Ramos (cell line): ENCODE data around the gene ZNF22.

Experiments
- in situ Hi-C: fragments of 300-500 bp; cut with MboI; formaldehyde crosslinking; loops from one replicate; pipeline ENCODE4 v1.14.3; 2022; ENCODE audit warnings: low sequenced_read_pairs; ENCODE audit not compliant: unreplicated experiment

ZNF22 gene

GRCh38 chr10:44963772-44964633 lies 36.7 kb upstream of the ZNF22 start:
- in situ Hi-C loops: no loop called here

DNA sequence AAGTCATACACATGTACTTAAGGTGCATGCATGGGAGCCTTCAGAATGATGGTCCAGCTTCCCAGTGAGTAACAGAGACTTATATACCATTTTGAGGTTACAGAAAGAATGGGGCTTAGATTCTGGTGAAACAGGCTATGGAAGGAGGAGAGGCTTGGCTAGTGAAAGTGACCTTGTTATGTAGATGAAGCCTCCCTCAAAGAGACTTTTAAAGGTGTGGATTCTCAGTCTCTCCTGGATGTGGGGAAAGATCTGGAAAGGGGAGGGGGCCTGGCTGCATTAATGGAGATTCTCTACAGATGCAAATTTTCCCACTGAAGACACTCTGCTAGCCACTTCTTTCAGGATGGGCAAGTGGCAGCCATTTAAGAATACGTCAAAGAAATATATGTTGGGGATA lies 35.6 kb upstream of the ZNF22 start:
- in situ Hi-C loops: no loop called here

DNA sequence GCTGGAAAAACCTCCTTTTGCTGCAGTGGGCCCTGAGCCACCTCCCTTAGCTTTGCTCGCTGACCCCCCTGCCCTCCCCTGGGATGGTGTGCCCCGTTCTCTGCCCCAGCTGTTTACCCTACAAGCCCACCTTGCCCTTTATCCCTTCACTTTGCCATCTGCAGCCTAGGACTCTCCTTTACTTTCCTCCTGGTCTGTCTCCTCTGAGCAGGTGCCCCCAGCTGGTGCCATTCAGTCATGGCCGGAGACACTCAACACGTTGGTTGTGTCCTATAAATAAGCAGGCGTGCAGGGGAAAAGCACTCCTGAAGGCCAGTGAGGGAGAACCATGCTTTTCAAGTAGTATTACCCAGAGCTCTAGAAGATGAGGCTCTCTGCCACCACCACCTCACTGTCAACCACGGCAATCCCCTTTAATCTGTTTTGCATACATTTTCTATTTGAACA lies 35.0 kb upstream of the ZNF22 start:
- in situ Hi-C loops: no loop called here

DNA sequence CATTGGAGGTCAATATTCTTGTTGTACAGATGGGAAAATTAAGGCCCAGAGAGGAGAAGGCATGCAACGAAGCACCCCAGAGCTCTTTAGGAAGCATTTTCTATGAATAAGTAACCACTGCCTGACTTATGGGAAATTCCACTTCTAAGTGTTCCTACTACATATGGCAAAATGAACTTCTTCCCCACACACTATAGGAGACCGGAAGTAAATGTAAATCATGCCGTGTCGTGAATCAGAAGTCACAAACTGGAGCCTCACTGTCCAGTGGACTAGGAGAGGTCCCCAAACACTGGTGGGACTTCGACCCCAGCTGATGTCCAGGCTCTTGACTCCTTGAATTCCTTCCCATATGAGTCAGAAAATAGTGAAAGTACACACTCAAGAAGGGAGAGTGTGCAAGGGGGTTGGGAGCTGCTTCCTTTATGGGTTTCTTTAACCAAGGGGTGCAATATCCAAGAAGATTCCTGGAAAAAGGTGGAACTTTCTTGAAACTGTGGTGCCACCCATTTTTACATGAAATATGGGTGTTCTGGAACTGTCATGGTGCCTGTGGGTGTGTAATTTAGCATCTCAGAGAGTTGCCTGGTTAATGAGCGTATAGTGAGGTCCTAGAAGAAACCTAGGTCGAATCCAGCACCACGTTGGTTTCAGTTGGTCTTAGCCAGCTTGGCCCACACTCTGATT lies 34.5 kb upstream of the ZNF22 start:
- in situ Hi-C loops: no loop called here

GRCh38 chr10:44966816-44967509 lies 33.8 kb upstream of the ZNF22 start:
- in situ Hi-C loops: no loop called here

DNA sequence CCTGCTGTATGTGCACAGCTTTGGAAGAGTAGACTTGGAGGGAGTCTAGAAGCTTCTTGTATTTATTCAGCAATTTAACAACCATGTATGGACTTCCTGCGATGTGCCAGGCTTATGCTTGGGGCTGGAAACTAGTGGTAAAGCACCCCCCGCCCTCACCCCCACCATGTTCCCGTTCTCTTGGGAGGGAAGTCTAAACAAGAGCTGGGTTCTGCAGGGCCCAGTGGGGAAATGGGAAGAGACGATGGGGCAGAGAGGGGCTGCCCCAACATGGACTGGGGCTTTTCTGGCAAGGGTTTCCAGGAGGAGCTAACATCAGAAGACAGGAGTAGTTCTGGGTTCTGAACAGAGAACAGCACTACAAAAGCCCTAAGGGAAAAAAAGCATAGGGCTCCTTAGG lies 33.1 kb upstream of the ZNF22 start:
- in situ Hi-C loops: no loop called here

GRCh38 chr10:44968091-44968490 lies 32.6 kb upstream of the ZNF22 start:
- in situ Hi-C loops: no loop called here

- in situ Hi-C loops: no loop called here
Measured at GRCh38 chr10:44968500-44969400, 32.0 kb upstream of the ZNF22 start.

GRCh38 chr10:44969854-44970253 lies 30.9 kb upstream of the ZNF22 start:
- in situ Hi-C loops: no loop called here

DNA sequence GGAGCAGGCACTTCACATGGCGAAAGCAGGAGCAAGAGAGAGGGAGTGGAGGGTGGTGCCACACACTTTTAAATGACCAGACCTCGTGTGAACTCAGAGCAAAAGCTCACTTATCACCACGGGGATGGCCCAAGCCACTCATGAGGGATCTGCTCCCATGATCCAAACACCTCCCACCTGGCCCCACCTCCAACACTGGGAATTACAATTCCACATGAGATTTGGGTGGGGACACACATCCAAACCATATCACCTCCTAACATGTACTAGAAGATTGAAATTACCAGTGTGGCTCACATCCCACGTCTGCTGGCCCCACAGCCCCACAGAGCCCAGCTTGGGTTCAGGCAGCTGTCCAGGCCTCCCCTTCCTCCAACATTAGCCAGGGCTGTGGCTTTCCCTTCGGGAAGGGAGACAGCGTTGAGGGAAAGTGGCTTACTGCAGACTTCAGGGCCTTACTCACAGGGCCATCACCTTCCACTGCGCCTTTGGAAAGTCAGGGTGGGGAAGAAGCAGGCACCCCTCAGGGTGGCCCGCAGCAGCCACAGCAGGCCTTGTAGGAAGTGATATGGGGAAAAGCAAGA lies 29.8 kb upstream of the ZNF22 start:
- in situ Hi-C loops: no loop called here

DNA sequence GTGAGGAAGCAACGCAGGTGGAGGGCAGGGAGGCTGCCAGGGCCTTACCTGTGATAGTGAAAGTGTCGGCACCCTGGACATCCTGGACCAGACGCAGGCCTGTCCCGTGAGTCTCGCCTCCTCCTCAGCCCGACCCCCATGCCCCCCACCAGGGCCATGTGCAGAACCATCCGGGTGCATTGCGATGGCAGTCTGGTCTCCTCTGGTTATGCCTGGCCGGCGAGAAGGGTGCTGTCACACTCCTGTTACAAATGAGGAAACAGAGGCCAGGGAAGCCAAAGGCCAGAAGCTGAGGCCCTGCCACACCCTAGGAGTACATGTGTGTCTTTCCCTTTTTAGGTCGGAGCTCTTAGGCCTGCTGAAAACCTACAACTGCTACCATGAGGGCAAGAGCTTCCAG lies 29.3 kb upstream of the ZNF22 start:
- in situ Hi-C loops: no loop called here

GRCh38 chr10:44971935-44972757 lies 28.6 kb upstream of the ZNF22 start:
- in situ Hi-C loops: no loop called here

- in situ Hi-C loops: no loop called here
Measured at GRCh38 chr10:44972874-44973306, 27.8 kb upstream of the ZNF22 start.

GRCh38 chr10:44973323-44974081 lies 27.2 kb upstream of the ZNF22 start:
- in situ Hi-C loops: no loop called here

DNA sequence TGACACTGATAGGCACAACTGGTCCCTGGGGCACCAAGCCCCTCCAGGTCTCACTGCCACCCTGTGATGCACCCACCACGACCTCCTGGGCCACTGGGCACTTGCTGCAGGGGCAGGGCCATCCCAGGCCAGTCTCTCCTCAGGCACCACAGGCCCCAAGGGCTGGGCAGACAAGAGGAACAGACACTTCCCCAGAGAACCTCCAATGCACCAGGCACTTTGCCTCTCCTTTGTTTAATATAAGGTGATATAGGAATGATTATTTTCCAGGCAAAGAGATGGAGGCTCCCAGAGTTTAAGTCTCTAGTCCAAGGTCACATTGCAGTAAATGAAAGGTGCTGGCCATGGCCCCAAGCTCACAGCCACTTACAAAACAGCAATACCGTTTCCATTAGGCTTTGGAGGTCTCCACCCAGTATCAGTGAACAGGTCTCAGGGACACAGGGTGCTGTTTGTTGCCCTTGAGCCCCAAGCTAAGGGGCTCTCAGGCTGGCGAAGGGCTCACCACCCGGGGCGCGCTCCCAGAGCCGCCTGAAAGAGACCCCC lies 26.6 kb upstream of the ZNF22 start:
- in situ Hi-C loops: no loop called here

GRCh38 chr10:44974628-44975430 lies 25.9 kb upstream of the ZNF22 start:
- in situ Hi-C loops: loop anchor here (5.0 kb wide), 1 partner anchor 43 kb away; no protein-coding TSS in a partner anchor
